Measurements from ENCODE around the gene PRKCI.

The PRKCI gene

DNA sequence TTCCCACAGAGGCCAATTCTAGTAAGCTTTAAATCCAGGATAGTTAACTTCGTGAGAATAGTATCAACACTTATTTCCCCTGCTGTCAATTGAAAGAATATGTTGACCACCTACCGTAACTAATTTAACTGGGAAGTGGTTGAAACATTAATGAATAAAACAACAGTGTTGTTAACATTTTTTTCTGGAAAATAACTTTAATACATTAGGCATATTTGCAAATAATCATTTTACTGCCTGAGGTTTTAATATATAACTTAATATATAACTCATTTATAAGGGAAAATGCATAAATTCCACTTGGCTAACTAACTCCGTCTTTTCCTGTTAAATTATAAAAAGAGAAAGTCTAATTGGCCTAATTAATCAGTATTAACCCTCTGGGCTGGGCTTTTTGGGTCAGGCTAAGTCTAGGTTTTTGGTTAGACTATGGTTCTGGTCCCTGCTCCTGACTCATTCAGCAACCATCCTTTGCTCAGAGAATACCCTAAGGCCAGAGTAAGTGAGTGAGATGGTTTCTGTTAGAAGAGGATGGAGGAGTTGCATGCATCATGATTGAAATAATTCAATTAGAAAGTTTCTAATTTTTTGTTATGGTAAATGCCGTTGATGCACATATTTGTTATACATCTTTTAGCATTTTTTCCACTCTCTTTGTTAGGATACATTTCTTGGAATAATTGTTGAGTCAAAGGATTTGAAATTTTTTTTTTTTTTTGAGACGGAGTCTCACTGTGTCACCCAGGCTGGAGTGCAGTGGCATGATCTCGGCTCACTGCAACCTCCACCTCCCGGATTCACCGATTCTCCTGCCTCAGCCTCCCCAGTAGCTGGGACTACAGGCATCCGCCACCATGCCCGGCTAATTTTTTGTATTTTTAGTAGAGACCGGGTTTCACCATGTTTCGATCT lies 124.5 kb downstream of the PRKCI start:
- no peak for DNase-seq

GRCh38 chr3:170350515-170351413 lies 128.5 kb downstream of the PRKCI start:
- no peak for DNase-seq

GRCh38 chr3:170352936-170353335 lies 130.7 kb downstream of the PRKCI start:
- no peak for DNase-seq

DNA sequence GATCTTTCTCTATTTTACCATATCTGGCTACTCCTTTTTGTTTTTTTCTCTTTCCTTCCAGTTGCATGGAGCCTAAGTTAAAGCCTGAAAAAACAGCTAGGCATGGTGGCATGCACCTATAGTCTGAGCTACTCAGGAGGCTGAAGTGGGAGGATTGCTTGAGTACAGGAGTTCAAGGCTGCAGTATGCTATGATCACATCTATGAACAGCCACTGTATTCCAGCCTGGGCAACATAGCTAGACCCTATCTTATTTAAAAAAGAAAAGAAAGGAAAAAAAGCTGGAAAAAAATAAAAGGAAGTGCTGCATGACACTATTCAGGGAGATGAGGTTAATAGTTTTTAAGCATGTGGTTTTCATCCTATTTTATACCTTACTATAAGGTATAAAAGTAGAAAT lies 131.3 kb downstream of the PRKCI start:
- no peak for DNase-seq

DNA sequence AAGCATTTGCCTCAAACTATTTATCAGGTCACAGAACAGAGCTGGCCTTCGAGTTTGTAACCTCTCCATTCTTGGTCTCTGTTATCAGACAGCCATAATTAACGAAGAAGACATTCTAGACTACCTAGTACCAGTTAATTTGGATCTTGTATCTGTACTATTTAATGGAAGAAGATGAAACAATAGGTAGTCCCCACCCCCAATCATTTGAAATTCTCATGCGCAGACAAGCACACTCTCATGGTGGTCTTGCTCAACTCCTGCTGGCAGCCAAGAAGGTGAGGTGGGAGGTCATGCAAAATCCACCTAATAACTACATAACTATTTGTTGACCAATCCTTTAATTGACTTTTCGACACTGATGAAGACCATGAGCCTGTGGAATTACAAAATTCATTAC lies 132.5 kb downstream of the PRKCI start:
- DNase-seq = no peak

All from NCI-H510A (cell line).